NCI-H128 (cell line): ENCODE data around the gene TMSB4Y.

ENCODE experiments used
- DNase-seq: peaks from one replicate; lab custom pipeline; 2025; ENCODE audit not compliant: unreplicated experiment; lab: John Stamatoyannopoulos, UW

TMSB4Y gene

GRCh38 chrY:13703568-13703968 is at the start of gene TMSB4Y:
Gene TMSB4Y (plus strand): TSS chrY:13703899.
- DNase-seq, result no peak

GRCh38 chrY:13664162-13664561 is 39.5 kb upstream of the TMSB4Y start:
- DNase-seq, result no peak

GRCh38 chrY:13671122-13671521 is 32.6 kb upstream of the TMSB4Y start:
- no peak for DNase-seq

GRCh38 chrY:13702276-13702675 is 1.4 kb upstream of the TMSB4Y start:
- no peak for DNase-seq

GRCh38 chrY:13704121-13704930 is 627 bp downstream of the TMSB4Y start:
- no peak for DNase-seq

GRCh38 chrY:13705197-13705596 is 1.5 kb downstream of the TMSB4Y start:
- DNase-seq, result no peak

- no peak for DNase-seq
These were observed 4.3 kb downstream of the TMSB4Y start for GRCh38 chrY:13708038-13708437.

- no peak for DNase-seq
These were observed 15.3 kb downstream of the TMSB4Y start for GRCh38 chrY:13718996-13719395.

GRCh38 chrY:13729517-13729916 is 25.8 kb downstream of the TMSB4Y start:
- DNase-seq, result no peak

- DNase-seq, result no peak
These were observed 34.9 kb downstream of the TMSB4Y start for GRCh38 chrY:13738618-13739017.

GRCh38 chrY:13751289-13752071 is 47.8 kb downstream of the TMSB4Y start:
- no peak for DNase-seq

- no peak for DNase-seq
These were observed 51.0 kb downstream of the TMSB4Y start for GRCh38 chrY:13754661-13755060.
